CD4-positive, alpha-beta T cell treated with Interleukin-17A for 1 hour (primary cell): ENCODE data around the gene SLC25A47.
"Not testable (repeated sequence)": the region's sequence is repeated elsewhere in the genome, so short reads cannot be mapped to it uniquely, and the experiment has no call there.

ENCODE experiments used
- DNase-seq: peaks from one replicate; pipeline ENCODE4 v3.0.0-alpha.2; 2020

SLC25A47 gene, protein sequence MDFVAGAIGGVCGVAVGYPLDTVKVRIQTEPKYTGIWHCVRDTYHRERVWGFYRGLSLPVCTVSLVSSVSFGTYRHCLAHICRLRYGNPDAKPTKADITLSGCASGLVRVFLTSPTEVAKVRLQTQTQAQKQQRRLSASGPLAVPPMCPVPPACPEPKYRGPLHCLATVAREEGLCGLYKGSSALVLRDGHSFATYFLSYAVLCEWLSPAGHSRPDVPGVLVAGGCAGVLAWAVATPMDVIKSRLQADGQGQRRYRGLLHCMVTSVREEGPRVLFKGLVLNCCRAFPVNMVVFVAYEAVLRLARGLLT

DNA sequence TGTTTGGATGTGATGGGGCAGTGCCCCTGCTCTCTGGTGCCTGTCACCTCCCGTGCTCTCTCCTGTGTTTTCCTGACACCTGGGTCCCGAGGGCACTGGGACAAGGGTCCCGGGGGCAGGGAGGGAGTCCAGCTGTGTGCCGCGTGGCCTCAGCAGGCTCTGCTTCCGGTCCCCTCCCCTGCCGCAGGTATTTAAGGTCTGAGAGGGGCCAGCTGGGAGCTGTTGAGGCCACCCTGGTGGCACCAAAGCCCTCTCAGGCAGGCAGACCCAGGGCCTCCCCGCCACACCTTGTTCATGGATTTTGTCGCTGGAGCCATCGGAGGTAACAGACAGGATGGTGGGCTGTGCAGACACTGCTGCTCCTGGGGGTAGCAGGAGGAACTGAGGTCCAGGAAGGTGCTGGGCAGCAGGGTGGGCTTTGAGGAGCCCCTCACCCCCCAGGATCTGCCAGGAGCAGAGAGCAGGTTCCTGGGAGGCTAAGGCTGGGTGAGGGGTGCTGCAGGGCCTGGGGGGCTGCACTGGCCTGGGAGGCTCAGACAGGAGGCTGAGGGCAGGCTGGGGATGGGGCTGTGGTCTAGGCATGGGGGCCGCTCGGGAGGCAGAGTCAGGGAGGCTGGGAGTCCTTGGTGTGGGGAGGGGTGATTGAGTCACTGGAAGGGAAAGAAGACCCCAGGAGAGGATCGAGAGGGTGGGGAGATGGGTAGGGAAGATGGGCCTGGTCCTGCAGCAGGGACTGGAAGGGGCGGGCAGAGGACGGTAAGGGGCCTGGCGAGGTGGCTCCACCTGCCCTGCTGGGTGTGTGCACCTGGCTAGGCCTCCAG, at the start of gene SLC25A47:
Gene SLC25A47, plus strand, starts transcription at position 219 of the 821 bp plus-strand sequence. Its CDS starts 76 bp downstream, at position 295.
- no peak for DNase-seq

DNA sequence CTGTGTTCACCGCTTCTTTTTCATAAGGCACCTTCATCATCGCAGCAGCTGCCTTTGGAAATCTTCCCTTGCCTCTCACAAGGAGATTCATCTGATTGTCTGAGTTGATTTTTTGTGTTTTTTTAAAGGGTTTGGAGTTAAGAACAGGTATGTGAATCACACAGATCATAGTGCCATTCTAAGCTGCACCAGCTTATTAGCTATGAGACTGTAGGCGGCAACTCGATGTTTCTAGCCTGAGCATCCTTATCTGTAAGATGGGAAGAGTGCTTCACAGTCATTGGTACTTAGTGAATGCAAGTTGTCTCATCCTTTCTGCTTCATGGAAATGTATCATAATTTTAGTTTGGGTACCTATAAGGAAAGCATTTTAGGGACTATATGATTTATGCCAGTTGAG, 48.9 kb upstream of the SLC25A47 start:
- no peak for DNase-seq

DNA sequence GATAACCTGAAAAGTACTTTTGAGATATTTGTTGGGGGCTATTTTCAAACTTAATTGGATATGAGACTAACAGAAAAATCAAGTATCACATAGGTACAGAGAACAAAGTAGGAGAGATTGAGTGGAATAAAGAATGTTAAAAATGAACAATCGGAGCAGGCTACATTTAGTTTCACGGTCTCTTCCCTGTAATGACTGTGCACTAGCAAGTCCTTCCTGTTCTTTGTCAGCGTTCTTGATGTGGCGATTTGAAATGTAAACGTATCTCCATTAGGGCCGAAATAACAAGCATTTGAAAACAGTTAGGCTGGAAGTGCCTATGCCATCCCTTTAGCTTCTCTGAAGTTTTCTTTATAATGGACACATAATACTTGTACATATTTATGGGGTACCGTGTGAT, 47.9 kb upstream of the SLC25A47 start:
- no peak for DNase-seq

DNA sequence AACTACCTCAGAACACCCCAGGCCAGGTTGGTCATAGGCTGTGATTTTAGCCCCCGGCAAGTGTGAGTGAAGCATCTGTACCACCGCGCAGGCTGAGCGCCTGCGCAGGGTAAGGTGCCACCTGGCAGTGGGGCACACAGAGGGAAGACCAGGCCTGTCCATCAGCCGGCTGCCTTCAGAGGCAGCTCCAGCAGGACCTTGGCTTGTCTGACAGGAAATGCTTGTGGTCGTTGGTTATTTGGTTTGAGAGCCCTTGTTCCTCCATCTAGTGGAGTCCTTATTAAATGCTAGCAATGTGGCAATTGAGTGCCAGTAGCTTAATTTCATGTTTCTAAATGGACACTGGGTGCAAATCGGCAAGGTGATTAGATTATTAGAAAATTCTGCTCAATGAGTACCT, 44.4 kb upstream of the SLC25A47 start:
- peak; percentile 26 for DNase-seq

DNA sequence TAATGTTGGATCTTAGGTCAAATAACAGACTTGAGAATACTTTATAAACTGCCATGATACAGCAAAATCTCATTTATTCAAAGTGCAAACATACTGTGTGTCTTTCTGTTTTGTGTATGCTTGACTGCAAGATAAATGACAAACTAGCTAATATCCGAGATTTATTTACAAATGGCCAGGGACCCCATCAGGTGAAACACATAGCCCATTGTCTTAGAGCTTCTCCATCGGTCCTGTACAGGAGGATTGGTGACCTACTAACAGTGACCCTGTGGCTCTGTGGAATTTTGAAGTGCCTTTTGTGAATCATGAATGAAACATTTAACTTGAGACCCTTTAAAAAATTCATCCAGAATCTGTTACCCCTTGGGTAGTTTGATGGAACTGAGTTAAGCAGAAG, 44.0 kb upstream of the SLC25A47 start:
- DNase-seq, result no peak

DNA sequence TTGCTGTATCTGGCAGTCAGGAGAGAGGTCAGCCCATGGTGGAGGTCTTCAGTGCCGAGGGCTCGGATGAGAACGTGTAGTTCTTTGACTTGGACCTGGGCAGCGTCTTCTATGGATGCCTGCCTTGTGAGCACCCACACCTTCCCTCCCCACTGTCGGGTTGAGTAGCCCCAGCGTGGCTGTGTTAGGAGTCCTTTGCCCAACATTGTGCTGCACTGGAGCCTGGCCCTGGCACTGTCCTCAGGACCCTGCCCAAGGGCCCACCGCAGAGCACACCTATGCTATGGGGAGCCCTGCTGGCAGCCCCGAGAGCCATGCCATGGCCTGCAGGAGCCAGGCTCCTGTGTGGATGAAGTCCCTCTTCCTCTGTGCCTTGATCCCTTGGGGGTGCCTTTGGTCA, 43.6 kb upstream of the SLC25A47 start:
- no peak for DNase-seq

DNA sequence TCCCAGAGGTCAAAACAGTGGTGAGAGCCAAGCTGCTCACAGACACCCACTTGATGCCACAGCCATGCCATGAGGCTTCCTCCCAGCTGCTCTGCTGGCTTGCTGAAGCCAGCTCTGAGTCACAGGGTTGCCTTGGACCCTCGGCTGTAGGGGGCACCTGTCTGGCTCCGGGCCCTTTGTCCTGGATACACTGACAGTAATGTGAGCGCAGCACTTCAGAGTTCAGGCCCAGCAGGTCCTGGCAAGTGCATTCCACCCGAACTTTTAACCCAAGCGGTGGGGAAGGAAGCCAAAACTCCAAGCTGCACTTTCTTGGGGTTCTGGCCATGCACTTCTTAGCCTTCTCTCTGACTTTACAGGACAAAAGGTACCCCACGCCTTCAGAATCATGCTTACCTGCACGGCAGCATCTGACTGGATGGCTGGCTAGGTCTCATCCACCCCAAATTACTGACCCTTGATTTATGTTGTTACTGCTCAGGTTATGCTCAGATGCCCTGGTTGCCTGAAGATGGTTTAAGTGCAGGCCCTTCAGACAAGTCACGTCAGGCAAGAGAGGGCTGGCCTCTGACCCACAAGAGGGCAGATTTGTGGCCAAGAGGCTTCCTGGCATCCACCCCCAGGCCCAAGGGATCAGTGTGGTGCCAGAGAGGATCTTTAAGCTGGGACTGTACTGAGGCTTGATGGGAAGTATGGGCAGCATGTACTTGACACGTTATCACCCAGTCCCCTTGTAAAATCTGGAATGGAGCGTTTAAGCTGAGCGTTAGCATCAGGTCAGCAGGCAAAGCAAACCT, 41.7 kb upstream of the SLC25A47 start:
- DNase-seq, result no peak

DNA sequence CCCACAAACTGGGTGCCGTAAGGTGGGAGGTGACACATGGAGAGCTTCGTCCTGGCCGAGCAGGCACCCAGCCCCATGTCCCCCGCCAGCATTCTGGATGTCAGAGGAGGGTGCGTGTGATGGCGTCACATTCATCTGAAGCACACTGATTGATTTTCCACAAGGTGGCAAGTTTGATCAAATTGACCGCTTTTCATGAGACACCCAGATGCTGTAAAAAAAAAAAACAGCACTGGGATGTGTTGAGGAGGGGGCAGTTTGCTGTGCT, 41.1 kb upstream of the SLC25A47 start:
- no peak for DNase-seq

DNA sequence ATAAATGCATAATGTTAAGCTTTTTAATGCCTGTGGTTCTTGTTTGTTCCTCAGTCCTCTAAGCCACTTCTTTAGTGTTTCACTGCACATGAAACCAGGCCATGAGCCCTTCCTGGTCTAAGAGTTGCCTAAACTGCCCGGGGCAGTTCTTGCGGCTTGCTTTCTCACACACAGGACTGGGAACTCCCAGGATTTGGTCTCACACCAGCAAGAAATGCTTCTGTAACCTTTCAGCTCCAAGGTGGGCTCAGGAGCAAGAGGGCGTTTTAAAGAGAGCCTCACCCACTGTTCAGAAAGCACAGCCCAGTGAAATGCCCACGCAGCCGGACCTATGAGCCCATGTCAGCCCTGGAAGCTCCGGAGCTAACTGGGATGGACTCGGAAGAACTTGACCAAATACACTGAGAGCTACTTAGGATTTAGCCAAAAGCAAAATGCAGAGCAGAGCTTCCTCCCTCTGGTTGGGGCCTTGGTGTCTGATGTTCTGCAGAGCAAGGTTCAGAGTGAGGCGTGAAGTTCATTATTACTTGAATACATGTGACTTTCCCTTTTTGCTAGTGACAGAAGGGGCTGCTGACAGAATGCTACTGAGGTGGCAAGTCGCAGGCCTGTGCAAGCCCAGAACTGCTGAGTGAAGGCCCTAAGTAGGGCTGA, 40.2 kb upstream of the SLC25A47 start:
- DNase-seq, result no peak

DNA sequence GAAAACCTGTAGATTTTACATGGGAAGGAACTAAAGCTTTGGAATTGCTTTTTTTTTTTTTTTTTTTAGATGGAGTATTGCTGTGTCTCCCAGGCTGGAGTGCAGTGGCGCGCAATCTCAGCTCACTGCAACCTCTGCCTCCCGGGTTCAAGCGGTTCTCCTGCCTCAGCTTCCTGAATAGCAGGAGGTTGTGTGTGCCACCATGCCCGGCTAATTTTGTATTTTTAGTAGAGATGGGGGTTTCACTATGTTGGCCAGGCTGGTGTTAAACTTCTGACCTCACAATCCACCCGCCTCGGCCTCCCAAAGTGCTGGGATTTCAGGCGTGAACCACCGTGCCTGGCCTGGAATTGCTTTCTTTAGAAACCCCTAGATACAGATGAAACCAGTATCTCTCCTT, 39.7 kb upstream of the SLC25A47 start:
- DNase-seq, result not testable (repeated sequence)

DNA sequence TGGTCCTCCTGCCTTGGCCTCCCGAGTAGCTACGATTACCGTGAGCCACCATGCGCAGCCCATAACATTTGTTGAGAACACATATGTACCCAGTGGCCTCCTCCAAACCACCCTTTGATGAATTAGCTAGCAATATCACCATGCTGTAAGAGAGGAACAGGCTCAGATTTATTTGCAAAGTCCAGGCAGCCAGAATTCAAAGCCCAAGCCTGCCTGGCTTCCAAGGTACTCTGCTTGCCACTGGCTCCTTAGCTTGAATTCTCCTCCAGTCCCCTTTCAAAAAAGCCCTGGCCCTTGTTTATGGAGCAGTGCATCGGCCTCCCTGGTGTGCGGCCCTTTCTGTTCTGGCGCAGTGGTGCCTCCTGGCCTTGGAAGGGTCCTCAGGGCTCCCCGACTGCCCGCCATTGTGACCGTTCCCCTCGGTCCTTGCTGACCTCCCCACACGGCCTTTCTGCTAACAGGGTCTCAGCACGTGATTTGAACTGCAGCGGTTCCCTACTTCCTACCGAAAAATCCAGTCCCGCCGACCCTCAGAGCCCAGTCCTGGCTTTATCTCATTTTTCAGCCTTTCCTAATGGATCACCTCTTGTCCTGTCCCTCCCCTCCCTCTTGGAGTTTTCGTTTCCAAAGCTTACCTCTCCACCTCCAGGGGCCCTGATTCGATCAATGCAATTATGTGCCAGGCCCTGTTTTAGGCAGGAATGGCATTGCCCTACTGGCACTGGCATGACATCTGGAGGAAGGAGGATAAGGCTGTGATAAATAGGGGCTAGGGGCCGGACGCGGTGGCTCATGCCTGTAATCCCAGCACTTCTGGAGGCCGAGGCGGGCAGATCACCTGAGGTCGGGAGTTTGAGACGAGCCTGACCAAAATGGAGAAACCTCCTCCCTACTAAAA, 38.9 kb upstream of the SLC25A47 start:
- DNase-seq, result no peak

DNA sequence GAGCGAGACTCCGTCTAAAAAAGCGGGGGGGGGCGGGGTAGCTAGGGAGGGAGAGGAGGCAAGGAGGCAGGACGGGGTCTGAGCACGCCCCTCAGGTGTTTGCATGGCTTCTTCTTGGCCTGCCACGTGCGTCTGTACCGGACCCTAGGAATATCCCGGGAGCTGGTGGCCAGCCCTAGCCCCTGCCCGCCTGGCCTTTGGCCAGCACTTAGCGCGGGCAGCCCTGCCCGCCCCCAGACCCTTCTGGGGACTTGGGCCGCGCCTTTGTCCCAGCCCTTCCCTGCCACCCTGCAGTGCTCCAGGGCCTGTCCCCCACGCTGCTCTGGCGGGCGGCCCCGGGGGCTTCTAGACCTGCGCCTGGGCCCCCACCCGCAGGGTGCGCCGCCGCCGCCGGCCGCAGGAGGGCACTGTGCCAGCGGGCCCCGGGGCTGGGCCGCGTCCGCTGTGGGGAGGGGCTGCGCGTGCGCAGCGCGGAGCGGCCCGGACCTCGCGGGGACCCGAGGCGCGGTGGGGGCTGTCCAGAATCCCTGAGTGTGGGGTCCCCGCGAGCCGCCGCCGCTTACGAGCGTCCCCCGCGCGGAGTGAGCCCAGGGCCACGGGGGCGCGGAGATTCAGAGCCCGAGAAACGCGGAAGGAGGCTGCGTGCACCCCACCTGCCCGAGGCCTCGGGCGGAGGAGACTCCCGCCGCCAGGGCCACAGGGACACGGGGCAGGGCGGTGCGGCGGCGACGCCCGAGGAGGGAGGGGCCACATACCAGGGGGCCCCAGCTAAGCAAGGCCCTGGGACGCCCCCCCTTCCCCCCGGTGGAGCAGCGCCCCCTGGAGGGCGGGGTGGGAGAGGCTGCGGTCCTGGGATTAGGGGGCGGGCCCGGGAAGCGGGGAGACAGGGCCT, 37.9 kb upstream of the SLC25A47 start:
- DNase-seq, result peak; percentile 79

DNA sequence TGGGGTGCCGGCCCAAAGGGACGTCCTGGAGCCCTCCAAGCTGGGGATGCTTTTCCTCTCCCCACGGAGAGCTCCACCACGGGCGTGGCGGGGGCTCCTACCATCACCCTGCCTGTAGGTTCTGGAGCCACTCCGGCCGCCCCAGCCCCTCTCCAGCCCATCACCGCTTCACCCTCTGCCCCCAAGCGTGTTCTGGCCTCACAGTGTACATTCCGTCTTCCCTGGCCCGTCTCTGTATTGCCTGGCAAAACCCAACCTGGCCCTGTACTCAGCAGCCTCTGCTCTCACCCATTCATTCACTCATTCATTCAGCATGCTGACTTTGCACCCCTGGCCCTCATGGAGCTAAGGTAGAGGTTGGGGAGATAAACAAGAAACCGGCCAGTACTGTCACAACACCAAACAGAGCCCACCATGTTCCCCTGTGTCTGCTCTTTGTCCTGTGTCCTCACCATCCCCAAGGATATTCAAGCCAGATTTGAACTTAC, 37.2 kb upstream of the SLC25A47 start:
- no peak for DNase-seq

DNA sequence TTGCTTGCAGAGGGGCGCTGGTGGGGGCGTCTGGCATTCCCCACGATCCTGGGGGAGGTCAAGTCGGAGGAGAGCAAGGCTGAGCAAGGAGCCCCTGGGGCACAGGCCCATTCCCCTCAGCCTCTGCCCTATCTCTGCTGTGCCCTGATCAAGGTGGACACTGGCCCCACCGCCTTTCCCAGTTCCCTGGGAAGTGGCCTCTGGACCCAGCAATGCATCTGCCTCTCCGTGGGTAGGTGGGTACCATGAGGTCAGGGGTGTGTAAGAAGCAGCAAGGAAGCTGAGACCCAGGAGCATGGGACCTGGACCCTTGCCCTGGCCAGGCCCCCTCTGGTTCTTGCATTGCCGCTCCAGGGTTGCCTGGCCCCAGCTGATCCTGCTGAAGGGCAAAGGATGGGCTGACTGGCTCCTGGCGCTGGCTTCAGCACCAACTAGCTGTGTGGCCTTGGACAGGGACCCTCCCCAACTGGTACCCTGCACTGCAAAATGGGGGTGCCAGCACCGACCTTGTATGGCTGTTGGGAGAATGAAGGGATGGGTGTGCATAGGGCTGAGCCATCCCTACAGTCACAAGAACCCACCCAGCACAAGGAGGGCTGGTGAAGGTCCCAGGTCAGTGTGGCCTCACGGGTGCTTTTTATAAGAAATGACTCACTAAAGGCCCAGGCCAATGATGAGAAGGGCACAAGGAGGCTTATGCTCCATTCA, 36.5 kb upstream of the SLC25A47 start:
- DNase-seq, result no peak

DNA sequence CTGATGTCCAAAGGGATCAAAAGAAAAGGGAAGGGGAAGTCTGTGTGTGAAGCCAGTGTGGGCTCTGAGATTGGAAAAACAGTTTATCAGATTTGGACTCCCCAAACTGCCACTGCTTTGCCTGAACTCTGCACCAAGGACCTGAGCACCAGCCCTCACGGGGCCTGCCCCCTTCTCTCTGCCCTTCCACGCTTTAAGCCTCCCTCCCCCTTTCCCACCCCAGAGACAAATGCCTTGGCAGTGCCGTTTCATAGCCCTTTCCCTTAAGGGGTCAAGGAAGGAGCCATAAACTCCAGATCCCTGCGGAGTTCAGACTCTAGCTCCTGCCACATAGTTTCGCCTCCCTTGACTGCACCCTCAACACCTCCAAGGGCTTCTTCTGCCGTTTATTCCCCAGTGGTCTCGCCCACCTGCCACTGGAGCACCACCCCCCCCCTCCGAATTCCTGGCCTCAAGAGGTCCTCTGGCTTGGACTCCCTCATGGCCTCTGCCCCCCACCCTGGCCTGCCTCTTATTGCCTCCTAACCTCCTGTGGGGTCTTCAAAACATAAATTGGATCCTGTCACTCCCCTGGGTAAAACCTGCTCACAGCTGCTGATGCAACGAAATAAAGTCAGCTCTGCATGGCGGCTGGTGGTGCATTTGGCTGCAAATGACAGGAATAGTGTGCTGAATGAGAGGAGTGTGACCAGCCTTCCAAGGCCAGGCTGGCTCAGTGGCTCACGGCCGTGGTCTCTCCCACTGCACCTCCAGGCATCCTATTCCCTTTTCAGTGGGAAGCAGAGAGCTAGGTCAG, 35.7 kb upstream of the SLC25A47 start:
- DNase-seq, result no peak

DNA sequence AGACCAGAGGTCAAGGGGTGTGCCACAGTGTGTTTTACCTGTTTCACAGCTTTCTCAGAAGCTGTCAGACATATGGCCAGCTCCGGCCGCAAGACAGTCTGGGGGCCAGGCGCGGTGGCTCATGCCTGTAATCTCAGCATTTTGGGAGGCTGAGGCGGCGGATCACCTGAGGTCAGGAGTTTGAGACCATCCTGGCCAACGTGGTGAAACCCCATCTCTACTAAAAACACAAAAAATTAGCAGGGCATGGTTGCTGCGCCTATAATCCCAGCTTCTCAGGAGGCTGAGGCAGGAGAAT, 35.2 kb upstream of the SLC25A47 start:
- not testable (repeated sequence) for DNase-seq

DNA sequence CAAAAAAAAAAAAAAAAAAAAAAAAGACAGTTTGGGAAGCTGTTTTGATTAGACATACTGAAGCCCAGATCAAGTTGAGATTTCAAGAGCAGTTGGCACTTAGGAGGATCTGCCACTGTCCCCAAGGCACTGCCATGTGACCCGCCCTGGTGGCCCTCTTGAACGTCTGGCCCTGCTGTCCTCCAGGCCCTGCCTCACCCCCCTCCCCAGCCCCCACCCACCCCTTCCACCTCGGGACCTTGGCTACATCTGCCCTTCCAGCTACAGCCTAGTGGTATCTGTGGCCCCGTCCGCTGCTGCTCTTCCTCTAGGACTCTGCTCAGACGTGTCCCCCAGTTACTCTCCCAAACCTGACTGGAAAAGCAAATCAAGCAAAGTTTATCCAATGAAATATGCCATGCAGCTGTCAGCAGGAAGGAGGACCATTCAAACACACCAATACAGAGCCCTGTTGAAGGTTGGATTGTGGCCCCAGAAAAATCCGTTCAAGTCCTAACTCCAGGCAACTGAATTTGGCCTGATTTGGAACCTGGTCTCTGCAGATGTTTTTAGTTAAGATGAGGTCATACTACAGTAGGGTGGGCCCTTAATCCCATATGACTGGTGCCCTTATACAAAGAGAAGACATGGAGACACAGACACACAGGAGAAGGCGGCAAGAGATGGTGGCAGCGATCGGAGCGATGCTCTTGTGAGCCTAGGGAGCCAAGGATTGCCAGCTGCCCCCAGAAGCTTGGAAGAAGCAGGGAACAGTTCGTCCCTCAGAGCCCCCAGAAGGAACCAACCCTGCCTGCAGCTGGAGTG, 34.6 kb upstream of the SLC25A47 start:
- DNase-seq, result no peak

DNA sequence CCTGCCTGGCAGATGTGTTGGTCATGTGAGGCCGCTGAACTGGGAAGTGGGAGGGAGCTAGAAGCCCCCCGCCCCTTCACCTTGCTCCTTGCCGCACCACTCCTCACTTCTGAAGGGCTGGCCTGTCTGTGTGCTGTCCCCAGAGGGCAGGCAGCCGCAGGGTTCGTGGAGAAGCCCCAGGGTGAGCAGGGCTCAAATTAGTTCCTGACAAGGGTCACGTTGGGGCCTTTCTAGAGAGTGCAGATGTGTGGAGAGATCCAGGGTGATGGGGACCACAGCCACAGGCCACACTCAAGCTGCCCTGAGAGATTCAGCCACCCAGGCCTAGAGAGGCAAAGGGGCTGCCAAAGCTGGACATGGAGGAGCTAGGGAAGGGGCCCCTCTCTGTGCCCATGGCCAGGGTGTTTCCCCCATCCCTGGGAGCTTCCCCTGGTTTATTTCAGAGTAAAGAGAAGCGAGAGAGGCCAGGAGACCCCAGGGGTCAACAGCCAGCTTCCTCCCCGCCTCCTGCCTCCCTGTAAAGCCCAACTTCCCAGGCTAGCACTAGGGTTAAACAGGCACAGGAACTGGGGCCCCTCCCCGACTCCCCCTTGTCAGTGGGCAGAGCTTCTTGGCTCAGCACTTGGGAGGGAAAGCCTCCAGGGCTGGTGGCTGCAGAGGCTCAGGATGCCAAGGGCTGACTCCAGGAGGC, 33.1 kb upstream of the SLC25A47 start:
- no peak for DNase-seq
